ENCODE data around the gene KCNT1.

Gene KCNT1

GRCh38 chr9:135809166-135809565 is 107.2 kb downstream of the KCNT1 start:
- TF ChIP-seq CTCF (IDR thresholded peaks at IDR 0.05), result no peak

GRCh38 chr9:135810806-135811575 is 109.0 kb downstream of the KCNT1 start:
- no peak for TF ChIP-seq CTCF (IDR thresholded peaks at IDR 0.05)

- TF ChIP-seq CTCF (IDR thresholded peaks at IDR 0.05), result no peak
These were observed 109.8 kb downstream of the KCNT1 start for GRCh38 chr9:135811801-135812200.

GRCh38 chr9:135812961-135813360 is 111.0 kb downstream of the KCNT1 start:
- no peak for TF ChIP-seq CTCF (IDR thresholded peaks at IDR 0.05)

- no peak for TF ChIP-seq CTCF (IDR thresholded peaks at IDR 0.05)
These were observed 111.8 kb downstream of the KCNT1 start for GRCh38 chr9:135813671-135814290.

- no peak for TF ChIP-seq CTCF (IDR thresholded peaks at IDR 0.05)
These were observed 112.6 kb downstream of the KCNT1 start for GRCh38 chr9:135814421-135815095.

GRCh38 chr9:135815413-135815812 is 113.4 kb downstream of the KCNT1 start:
- no peak for TF ChIP-seq CTCF (IDR thresholded peaks at IDR 0.05)
